Measurements from ENCODE around the gene TRMT10B. TPM values are rescaled to one million over a fixed set of nuclear protein-coding genes. Genes with fewer than 3 reads are reported as not detected.

TRMT10B gene
- total and polyA plus RNA-seq, 2 donors (not counting 1 experiment from before 2014, with no cell fraction given) = 5.6 to 7.5 TPM

DNA sequence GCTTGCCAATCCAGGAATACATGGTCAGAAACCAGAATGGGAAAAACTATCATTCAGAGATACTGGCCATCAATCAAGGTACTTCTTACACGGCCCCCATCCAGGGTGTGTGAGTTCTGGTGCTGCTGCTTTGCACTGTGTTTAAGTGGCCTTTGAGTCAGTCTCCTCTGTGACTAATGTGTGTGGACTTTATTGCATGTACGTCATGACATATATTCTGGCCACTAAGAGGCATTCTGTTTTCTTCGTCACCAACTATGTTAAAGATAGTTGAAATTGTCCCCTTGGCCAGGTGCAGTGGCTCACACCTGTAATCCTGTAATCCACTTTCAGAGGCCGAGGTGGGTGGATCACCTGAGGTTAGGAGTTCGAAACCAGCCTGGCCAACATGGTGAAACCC lies 22.7 kb downstream of the TRMT10B start:
- Histone ChIP-seq H3K4me2 (ENCODE audit: extremely low read depth, insufficient read depth, low read length) (no peak overlapping the region), H3K79me2 (ENCODE audit: control insufficient read depth, insufficient read depth, low read length) (no peaks in the 10 kb centered on the region), H4K20me1 (ENCODE audit: control insufficient read depth, extremely low read depth, insufficient read depth, low read length) (no peaks in the 10 kb centered on the region), H3K4me3 (replicated peaks in 1 of 4; ENCODE audit: control extremely low read depth in 1 of 4, insufficient read depth in 1 of 4, low read depth in 3 of 4, low read length in 4 of 4) (no peak overlapping the region), H3K27ac (ENCODE audit: insufficient read depth, low read length) (no peak overlapping the region), H3K4me1 (ENCODE audit: control insufficient read depth, extremely low read depth, insufficient read depth, low read length) (no peaks in the 10 kb centered on the region), H2AFZ (ENCODE audit: low read length) (no peak overlapping the region), H3K9ac (ENCODE audit: insufficient read depth, low read length) (no peak overlapping the region), H3K27me3 (ENCODE audit: control insufficient read depth, insufficient read depth, low read length) (no peaks in the 10 kb centered on the region), H3K9me3 (ENCODE audit: control insufficient read depth, insufficient read depth, low read depth, low read length) (no peaks in the 10 kb centered on the region), H3K36me3 (ENCODE audit: control insufficient read depth, insufficient read depth, low read length) (no peaks in the 10 kb centered on the region)
- peak; percentile 24 to 63 for DNase-seq (ENCODE audit: low read depth in 2 of 2)
- TF ChIP-seq EZH2 (IDR thresholded peaks at IDR 0.05; ENCODE audit: low read length, missing control alignments) = no peak
- TF ChIP-seq, protein P1, sequence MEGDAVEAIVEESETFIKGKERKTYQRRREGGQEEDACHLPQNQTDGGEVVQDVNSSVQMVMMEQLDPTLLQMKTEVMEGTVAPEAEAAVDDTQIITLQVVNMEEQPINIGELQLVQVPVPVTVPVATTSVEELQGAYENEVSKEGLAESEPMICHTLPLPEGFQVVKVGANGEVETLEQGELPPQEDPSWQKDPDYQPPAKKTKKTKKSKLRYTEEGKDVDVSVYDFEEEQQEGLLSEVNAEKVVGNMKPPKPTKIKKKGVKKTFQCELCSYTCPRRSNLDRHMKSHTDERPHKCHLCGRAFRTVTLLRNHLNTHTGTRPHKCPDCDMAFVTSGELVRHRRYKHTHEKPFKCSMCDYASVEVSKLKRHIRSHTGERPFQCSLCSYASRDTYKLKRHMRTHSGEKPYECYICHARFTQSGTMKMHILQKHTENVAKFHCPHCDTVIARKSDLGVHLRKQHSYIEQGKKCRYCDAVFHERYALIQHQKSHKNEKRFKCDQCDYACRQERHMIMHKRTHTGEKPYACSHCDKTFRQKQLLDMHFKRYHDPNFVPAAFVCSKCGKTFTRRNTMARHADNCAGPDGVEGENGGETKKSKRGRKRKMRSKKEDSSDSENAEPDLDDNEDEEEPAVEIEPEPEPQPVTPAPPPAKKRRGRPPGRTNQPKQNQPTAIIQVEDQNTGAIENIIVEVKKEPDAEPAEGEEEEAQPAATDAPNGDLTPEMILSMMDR (conservative IDR thresholded peaks at IDR 0.05 in 1 of 2, IDR thresholded peaks at IDR 0.05 in 1 of 2; ENCODE audit: low read depth in 1 of 2, low read length in 2 of 2) = no peak

DNA sequence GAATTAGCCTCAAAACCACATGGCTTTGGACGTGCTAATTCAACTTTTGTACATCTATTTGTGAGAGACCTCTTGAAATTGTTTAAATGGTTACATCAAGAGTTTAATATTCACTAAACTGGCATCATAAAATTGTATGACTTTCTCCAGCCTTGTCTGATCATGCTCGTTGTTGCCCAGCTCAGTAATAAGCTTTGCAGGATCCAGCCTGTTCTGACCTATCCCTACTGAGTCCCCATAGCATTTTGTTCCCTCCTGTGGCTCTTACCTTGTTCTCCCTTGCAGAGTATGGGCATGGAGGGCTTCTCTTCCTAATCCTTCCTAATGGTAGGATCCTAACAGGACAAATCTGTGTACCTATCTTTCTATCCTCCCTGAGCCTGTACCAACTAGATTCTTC lies 24.9 kb downstream of the TRMT10B start:
- Histone ChIP-seq H3K9me3 (ENCODE audit: control insufficient read depth, insufficient read depth, low read depth, low read length) (no peaks in the 10 kb centered on the region), H3K79me2 (ENCODE audit: control insufficient read depth, insufficient read depth, low read length) (peaks cover 15% of the 10 kb centered on the region), H3K36me3 (ENCODE audit: control insufficient read depth, insufficient read depth, low read length) (peaks cover 4% of the 10 kb centered on the region), H3K4me1 (ENCODE audit: control insufficient read depth, extremely low read depth, insufficient read depth, low read length) (peaks cover 4% of the 10 kb centered on the region), H4K20me1 (ENCODE audit: control insufficient read depth, extremely low read depth, insufficient read depth, low read length) (no peaks in the 10 kb centered on the region), H2AFZ (ENCODE audit: low read length) (no peak overlapping the region), H3K27me3 (ENCODE audit: control insufficient read depth, insufficient read depth, low read length) (no peaks in the 10 kb centered on the region), H3K27ac (ENCODE audit: insufficient read depth, low read length) (no peak overlapping the region), H3K9ac (ENCODE audit: insufficient read depth, low read length) (no peak overlapping the region), H3K4me2 (ENCODE audit: extremely low read depth, insufficient read depth, low read length) (no peak overlapping the region), H3K4me3 (replicated peaks in 1 of 4; ENCODE audit: control extremely low read depth in 1 of 4, insufficient read depth in 1 of 4, low read depth in 3 of 4, low read length in 4 of 4) (no peak overlapping the region)
- TF ChIP-seq EZH2 (IDR thresholded peaks at IDR 0.05; ENCODE audit: low read length, missing control alignments) = no peak
- TF ChIP-seq, protein P1 (conservative IDR thresholded peaks at IDR 0.05 in 1 of 2, IDR thresholded peaks at IDR 0.05 in 1 of 2; ENCODE audit: low read depth in 1 of 2, low read length in 2 of 2) = no peak
- no peak for DNase-seq (ENCODE audit: low read depth in 2 of 2)

DNA sequence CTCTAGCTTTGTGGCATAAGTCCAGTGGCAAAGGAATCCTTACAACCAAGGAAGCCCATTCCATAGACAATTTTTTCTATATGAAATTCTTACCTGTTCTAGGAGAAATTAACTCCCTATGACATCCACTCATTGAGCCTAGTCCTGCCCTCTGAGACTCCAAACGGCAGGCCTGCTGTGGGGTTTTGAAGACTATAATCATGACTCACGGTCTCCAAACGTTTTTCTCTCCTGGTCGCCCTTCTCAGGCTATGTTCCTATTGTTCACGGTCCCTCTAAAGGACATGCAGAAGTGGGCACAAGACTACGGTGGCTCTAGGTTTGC lies 30.6 kb downstream of the TRMT10B start:
- peaks cover 28% of the 10 kb centered on the region for H3K79me2 ChIP-seq (ENCODE audit: control insufficient read depth, insufficient read depth, low read length)
- H3K4me1 ChIP-seq (ENCODE audit: control insufficient read depth, extremely low read depth, insufficient read depth, low read length) = peaks cover 4% of the 10 kb centered on the region
- no peak for DNase-seq (ENCODE audit: low read depth in 2 of 2)
- H3K9ac ChIP-seq (ENCODE audit: insufficient read depth, low read length) = peak overlapping the region; percentile 85
- H3K36me3 ChIP-seq (ENCODE audit: control insufficient read depth, insufficient read depth, low read length) = peaks cover 4% of the 10 kb centered on the region
- H3K9me3 ChIP-seq (ENCODE audit: control insufficient read depth, insufficient read depth, low read depth, low read length) = no peaks in the 10 kb centered on the region
- no peaks in the 10 kb centered on the region for H4K20me1 ChIP-seq (ENCODE audit: control insufficient read depth, extremely low read depth, insufficient read depth, low read length)
- peak overlapping the region; percentile 77 to 97 (median 86) for H3K4me3 ChIP-seq (replicated peaks in 1 of 4; ENCODE audit: control extremely low read depth in 1 of 4, insufficient read depth in 1 of 4, low read depth in 3 of 4, low read length in 4 of 4)
- peak overlapping the region; percentile 81 for H3K4me2 ChIP-seq (ENCODE audit: extremely low read depth, insufficient read depth, low read length)
- TF ChIP-seq, protein P1 (conservative IDR thresholded peaks at IDR 0.05 in 1 of 2, IDR thresholded peaks at IDR 0.05 in 1 of 2; ENCODE audit: low read depth in 1 of 2, low read length in 2 of 2) = no peak
- TF ChIP-seq EZH2 (IDR thresholded peaks at IDR 0.05; ENCODE audit: low read length, missing control alignments) = no peak
- peak overlapping the region; percentile 84 for H3K27ac ChIP-seq (ENCODE audit: insufficient read depth, low read length)
- H3K27me3 ChIP-seq (ENCODE audit: control insufficient read depth, insufficient read depth, low read length) = no peaks in the 10 kb centered on the region
- H2AFZ ChIP-seq (ENCODE audit: low read length) = peak overlapping the region; percentile 96

Measured in fibroblast of lung (primary cell).